HepG2 (cell line): ENCODE measurements around the gene XPO5. TPM values are rescaled to one million over a fixed set of nuclear protein-coding genes. Genes with fewer than 3 reads are reported as not detected.

Source experiments
- ATAC-seq: fragments of 200-7000 bp; cut with Tn5 transposase; 3 replicates; pipeline ENCODE4 v1.9.1; 2020; ENCODE audit warnings: mild to moderate bottlenecking, moderate library complexity
- BruUV-seq: library from RNA; stranded (reverse); fragments of 400-500 nt; replicated peaks from 2 replicates; lab custom pipeline; 2021; lab: Mats Ljungman, UMichigan
- CTCF ChIA-PET: fragments of 300-600 bp; formaldehyde crosslinking; extraction: SDS; loops from one replicate; lab custom pipeline; 2021; ENCODE audit warnings: low total read pairs, inconsistent platforms, low intra/inter-chr PET ratio; lab: Yijun Ruan, JAX
- POLR2A ChIA-PET: fragments of 350-600 bp; sonication (Branson Sonifier 250); formaldehyde crosslinking; loops from one replicate; lab custom pipeline; 2020; ENCODE audit warnings: antibody characterized with exemption, inconsistent platforms; lab: Yijun Ruan, JAX
- DNase-seq: peaks from one replicate; pipeline ENCODE4 v3.0.0-alpha.2; 2015; ENCODE audit warnings: low spot score
- FAIRE-seq: peaks from 3 replicates; lab custom pipeline; 2011; peaks lifted over from hg19 to GRCh38; lab: Jason Lieb, UNC
- H2AFZ ChIP-seq: one replicate; pipeline ENCODE4 v1.6.1; 2011; ENCODE audit warnings: low read length, inconsistent platforms
- H3K27ac ChIP-seq: fragments of 300-600 bp; 3 replicates; pipeline ENCODE4 v1.8.0; 2011; ENCODE audit warnings: mixed run types, mild to moderate bottlenecking, mixed read lengths, low read length, inconsistent platforms; ENCODE audit not compliant: insufficient read depth; ENCODE audit errors: extremely low read length
- H3K27me3 ChIP-seq, 2 experiments: fragments of 200-600 bp in 1 of 2; 2 replicates in 1 of 2; 3 replicates in 1 of 2; pipeline versions ENCODE4 v1.6.0 to v1.8.0; 2011; ENCODE audit warnings: low read length in 2 of 2, mild to moderate bottlenecking in 2 of 2, moderate library complexity in 2 of 2, inconsistent platforms in 1 of 2; ENCODE audit not compliant: insufficient read depth in 2 of 2, control insufficient read depth in 1 of 2
- H3K36me3 ChIP-seq, 2 experiments: fragments of 200-600 bp in 1 of 2; replicated peaks in 1 of 2; 2 replicates in 1 of 2; 3 replicates in 1 of 2; pipeline versions ENCODE4 v1.5.1 to v1.8.0; 2011; ENCODE audit warnings: low read length in 2 of 2, inconsistent platforms in 1 of 2; ENCODE audit not compliant: insufficient read depth in 2 of 2, control insufficient read depth in 1 of 2
- H3K4me1 ChIP-seq: 2 replicates; pipeline ENCODE4 v1.5.1; 2012; ENCODE audit warnings: low read length, inconsistent platforms; ENCODE audit not compliant: insufficient read depth
- H3K4me2 ChIP-seq: 2 replicates; pipeline ENCODE4 v1.6.0; 2011; ENCODE audit warnings: low read depth, low read length, inconsistent platforms
- H3K4me3 ChIP-seq, 3 experiments: fragments of 200-600 bp in 1 of 3; sonication (generic), shearing (Covaris generic) in 1 of 3; replicated peaks in 1 of 3; 2 replicates each; pipeline ENCODE4 v1.5.1; 2011 to 2016; ENCODE audit warnings: low read length in 3 of 3, inconsistent platforms in 2 of 3, low read depth in 2 of 3, mild to moderate bottlenecking in 2 of 3, control low read depth in 1 of 3, mixed read lengths in 1 of 3; ENCODE audit not compliant: insufficient read depth in 1 of 3
- H3K79me2 ChIP-seq: one replicate; pipeline ENCODE4 v1.6.1; 2011; ENCODE audit warnings: low read length, inconsistent platforms; ENCODE audit not compliant: insufficient read depth
- H3K9ac ChIP-seq: 2 replicates; pipeline ENCODE4 v1.6.0; 2011; ENCODE audit warnings: mild to moderate bottlenecking, low read depth, low read length, inconsistent platforms; ENCODE audit not compliant: insufficient read depth
- H3K9me3 ChIP-seq: 2 replicates; pipeline ENCODE4 v1.5.1; 2012; ENCODE audit warnings: mild to moderate bottlenecking, low read length
- H4K20me1 ChIP-seq: 2 replicates; pipeline ENCODE4 v1.6.0; 2011; ENCODE audit warnings: inconsistent platforms, mild to moderate bottlenecking, low read length, moderate library complexity; ENCODE audit not compliant: insufficient read depth
- REL ChIP-seq: sonication (generic); formaldehyde crosslinking; conservative IDR thresholded peaks from 2 replicates; pipeline ENCODE4 v1.8.0; 2022; ENCODE audit warnings: mild to moderate bottlenecking, missing genetic modification reagents, moderate library complexity
- SP1 ChIP-seq, 2 experiments: fragments of 450-650 bp in 1 of 2; sonication (generic) in 1 of 2; formaldehyde crosslinking in 1 of 2; IDR thresholded peaks; 2 replicates each; pipeline versions ENCODE4 v1.4.0 to v1.6.1; 2016 to 2020; ENCODE audit warnings: missing genetic modification reagents in 1 of 2
- ZNF672 ChIP-seq: sonication (generic); formaldehyde crosslinking; IDR thresholded peaks from 2 replicates; pipeline ENCODE4 v1.8.1; 2022; ENCODE audit warnings: missing genetic modification reagents
- ZNF747 ChIP-seq: sonication (generic); formaldehyde crosslinking; IDR thresholded peaks from 2 replicates; pipeline ENCODE4 v1.8.1; 2023; ENCODE audit warnings: missing genetic modification reagents, mild to moderate bottlenecking, borderline replicate concordance
- WGBS: methylation state at CpG from one replicate; pipeline ENCODE4 v1.1.6; 2017; ENCODE audit warnings: low lambda C conversion rate; 5-methylcytosine and 5-hydroxymethylcytosine counted together
- in situ Hi-C: cut with HindIII; loops from 2 replicates; pipeline ENCODE4 v1.10.0; 2017; ENCODE audit warnings: low pct_unique_long_range_greater_than_20kb; ENCODE audit not compliant: extremely low pct_ligation_motif_present
- intact Hi-C: fragments of 100-400 bp; cut with micrococcal nuclease; formaldehyde crosslinking; loops from one replicate; pipeline ENCODE4 v1.10.0; 2022; ENCODE audit not compliant: unreplicated experiment
- polyA plus RNA-seq, 8 experiments: library from polyadenylated mRNA; depleted of rRNA in 3 of 8; stranded (reverse) in 7 of 8; unstranded in 1 of 8; fragments of >200 nt; fragmentation: Illumina TruSeq in 4 of 8; extraction: Trizol in 4 of 8; gene quantifications; 2 replicates each; pipeline versions ENCODE4 v1.2.1 to v1.2.3, GENCODE V29; 2011 to 2016; ENCODE audit warnings: low read depth in 4 of 8, missing spikeins in 1 of 8, mixed read lengths in 1 of 8; ENCODE audit not compliant: insufficient read depth in 1 of 8
- total RNA-seq, 5 experiments: library from RNA; depleted of rRNA; stranded (reverse); fragments of >200 nt; fragmentation: Illumina TruSeq; extraction: Trizol; gene quantifications; 2 replicates each; pipeline ENCODE4 v1.2.3, GENCODE V29; 2016; ENCODE audit warnings: low read depth in 1 of 5
- TF ChIP-seq, protein P1 (sequence below): IDR thresholded peaks from 2 replicates; pipeline ENCODE4 v1.6.1; 2016; ENCODE audit warnings: low read depth, missing genetic modification reagents, missing compliant biosample characterization
- TF ChIP-seq, protein P2 (sequence below): sonication (generic); formaldehyde crosslinking; IDR thresholded peaks from 2 replicates; pipeline ENCODE4 v1.4.0; 2020; ENCODE audit warnings: mild to moderate bottlenecking, missing genetic modification reagents

The XPO5 gene
- total and polyA plus RNA-seq, 2 of the 13 experiments (the other 11 are each of a cell fraction or from before 2014, with no cell fraction given), result 52.2 to 68.0 TPM

DNA sequence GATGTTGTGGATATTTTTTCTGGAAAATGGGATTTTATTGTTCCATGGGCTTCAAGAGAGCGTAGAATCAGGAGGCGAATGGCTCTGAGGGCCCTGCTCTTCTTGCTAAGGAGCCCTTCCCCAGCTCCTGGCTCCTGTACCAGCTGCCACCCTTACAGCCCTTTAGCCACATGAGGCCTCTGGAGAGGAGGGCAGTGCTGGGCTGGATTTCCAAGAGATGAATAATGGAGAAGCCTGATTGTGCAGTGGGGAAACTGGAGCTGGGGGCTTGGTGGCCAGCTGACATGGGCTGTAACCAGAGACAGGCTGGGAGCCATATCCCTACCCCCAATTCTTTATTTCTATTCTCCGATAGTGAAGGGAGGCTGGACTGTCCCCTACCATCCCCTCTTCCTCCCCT is 74.9 kb downstream of the XPO5 start:
- TF ChIP-seq ZNF672 (CRISPR knock-in tag), result no peak
- TF ChIP-seq, protein P1, sequence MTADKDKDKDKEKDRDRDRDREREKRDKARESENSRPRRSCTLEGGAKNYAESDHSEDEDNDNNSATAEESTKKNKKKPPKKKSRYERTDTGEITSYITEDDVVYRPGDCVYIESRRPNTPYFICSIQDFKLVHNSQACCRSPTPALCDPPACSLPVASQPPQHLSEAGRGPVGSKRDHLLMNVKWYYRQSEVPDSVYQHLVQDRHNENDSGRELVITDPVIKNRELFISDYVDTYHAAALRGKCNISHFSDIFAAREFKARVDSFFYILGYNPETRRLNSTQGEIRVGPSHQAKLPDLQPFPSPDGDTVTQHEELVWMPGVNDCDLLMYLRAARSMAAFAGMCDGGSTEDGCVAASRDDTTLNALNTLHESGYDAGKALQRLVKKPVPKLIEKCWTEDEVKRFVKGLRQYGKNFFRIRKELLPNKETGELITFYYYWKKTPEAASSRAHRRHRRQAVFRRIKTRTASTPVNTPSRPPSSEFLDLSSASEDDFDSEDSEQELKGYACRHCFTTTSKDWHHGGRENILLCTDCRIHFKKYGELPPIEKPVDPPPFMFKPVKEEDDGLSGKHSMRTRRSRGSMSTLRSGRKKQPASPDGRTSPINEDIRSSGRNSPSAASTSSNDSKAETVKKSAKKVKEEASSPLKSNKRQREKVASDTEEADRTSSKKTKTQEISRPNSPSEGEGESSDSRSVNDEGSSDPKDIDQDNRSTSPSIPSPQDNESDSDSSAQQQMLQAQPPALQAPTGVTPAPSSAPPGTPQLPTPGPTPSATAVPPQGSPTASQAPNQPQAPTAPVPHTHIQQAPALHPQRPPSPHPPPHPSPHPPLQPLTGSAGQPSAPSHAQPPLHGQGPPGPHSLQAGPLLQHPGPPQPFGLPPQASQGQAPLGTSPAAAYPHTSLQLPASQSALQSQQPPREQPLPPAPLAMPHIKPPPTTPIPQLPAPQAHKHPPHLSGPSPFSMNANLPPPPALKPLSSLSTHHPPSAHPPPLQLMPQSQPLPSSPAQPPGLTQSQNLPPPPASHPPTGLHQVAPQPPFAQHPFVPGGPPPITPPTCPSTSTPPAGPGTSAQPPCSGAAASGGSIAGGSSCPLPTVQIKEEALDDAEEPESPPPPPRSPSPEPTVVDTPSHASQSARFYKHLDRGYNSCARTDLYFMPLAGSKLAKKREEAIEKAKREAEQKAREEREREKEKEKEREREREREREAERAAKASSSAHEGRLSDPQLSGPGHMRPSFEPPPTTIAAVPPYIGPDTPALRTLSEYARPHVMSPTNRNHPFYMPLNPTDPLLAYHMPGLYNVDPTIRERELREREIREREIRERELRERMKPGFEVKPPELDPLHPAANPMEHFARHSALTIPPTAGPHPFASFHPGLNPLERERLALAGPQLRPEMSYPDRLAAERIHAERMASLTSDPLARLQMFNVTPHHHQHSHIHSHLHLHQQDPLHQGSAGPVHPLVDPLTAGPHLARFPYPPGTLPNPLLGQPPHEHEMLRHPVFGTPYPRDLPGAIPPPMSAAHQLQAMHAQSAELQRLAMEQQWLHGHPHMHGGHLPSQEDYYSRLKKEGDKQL (CRISPR knock-in tag), result no peak
- TF ChIP-seq REL, result no peak
- TF ChIP-seq, protein P2, sequence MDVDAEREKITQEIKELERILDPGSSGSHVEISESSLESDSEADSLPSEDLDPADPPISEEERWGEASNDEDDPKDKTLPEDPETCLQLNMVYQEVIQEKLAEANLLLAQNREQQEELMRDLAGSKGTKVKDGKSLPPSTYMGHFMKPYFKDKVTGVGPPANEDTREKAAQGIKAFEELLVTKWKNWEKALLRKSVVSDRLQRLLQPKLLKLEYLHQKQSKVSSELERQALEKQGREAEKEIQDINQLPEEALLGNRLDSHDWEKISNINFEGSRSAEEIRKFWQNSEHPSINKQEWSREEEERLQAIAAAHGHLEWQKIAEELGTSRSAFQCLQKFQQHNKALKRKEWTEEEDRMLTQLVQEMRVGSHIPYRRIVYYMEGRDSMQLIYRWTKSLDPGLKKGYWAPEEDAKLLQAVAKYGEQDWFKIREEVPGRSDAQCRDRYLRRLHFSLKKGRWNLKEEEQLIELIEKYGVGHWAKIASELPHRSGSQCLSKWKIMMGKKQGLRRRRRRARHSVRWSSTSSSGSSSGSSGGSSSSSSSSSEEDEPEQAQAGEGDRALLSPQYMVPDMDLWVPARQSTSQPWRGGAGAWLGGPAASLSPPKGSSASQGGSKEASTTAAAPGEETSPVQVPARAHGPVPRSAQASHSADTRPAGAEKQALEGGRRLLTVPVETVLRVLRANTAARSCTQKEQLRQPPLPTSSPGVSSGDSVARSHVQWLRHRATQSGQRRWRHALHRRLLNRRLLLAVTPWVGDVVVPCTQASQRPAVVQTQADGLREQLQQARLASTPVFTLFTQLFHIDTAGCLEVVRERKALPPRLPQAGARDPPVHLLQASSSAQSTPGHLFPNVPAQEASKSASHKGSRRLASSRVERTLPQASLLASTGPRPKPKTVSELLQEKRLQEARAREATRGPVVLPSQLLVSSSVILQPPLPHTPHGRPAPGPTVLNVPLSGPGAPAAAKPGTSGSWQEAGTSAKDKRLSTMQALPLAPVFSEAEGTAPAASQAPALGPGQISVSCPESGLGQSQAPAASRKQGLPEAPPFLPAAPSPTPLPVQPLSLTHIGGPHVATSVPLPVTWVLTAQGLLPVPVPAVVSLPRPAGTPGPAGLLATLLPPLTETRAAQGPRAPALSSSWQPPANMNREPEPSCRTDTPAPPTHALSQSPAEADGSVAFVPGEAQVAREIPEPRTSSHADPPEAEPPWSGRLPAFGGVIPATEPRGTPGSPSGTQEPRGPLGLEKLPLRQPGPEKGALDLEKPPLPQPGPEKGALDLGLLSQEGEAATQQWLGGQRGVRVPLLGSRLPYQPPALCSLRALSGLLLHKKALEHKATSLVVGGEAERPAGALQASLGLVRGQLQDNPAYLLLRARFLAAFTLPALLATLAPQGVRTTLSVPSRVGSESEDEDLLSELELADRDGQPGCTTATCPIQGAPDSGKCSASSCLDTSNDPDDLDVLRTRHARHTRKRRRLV (CRISPR knock-in tag), result no peak
- no peak for TF ChIP-seq ZNF747 (CRISPR knock-in tag)
- no peak for TF ChIP-seq SP1 (IDR thresholded peaks at IDR 0.05)
- TF ChIP-seq SP1 (CRISPR knock-in tag; IDR thresholded peaks at IDR 0.05), result no peak
- TF ChIP-seq, all 625 proteins: peak for 0
- Histone ChIP-seq H3K27ac (no peak overlapping the region), H2AFZ (no peak overlapping the region), H3K4me3 (no peak overlapping the region), H4K20me1 (no peaks in the 10 kb centered on the region), H3K4me1 (peaks cover 26% of the 10 kb centered on the region), H3K79me2 (no peaks in the 10 kb centered on the region), H3K9ac (no peak overlapping the region), H3K36me3 (peaks cover 50 to 66% of the 10 kb centered on the region in 2 experiments), H3K9me3 (no peaks in the 10 kb centered on the region), H3K4me2 (no peak overlapping the region), H3K27me3 (no peaks in the 10 kb centered on the region)
- ChIA-PET CTCF (no interaction called here), POLR2A (interaction anchor here (1.2 kb wide), 1 partner anchor 10 kb away, joined by 3 read pairs; no protein-coding TSS in a partner anchor)
- no TSS peak for BruUV-seq
- ATAC-seq (no peak), DNase-seq (no peak), FAIRE-seq (no peak)
- in situ Hi-C loops, result no loop called here
- WGBS, result 97% methylated on average over 3 of the region's 3 CpGs
- intact Hi-C loops, result no loop called here
